DND-41 (cell line): ENCODE measurements around the gene KRTCAP2.

Experiments
- ATAC-seq: fragments of 200-7000 bp; cut with Tn5 transposase; 3 replicates; pipeline ENCODE4 v1.9.1; 2021; ENCODE audit warnings: low read depth; ENCODE audit not compliant: insufficient read depth
- DNase-seq: peaks from one replicate; pipeline ENCODE4 v3.0.0-alpha.2; 2020
- H2AFZ ChIP-seq: 2 replicates; pipeline ENCODE4 v1.6.0; 2012; ENCODE audit warnings: low read depth, low read length
- H3K27ac ChIP-seq: 2 replicates; pipeline ENCODE4 v1.5.1; 2012; ENCODE audit warnings: low read length, inconsistent platforms
- H3K27me3 ChIP-seq: fragments of 200-600 bp; sonication (generic); 2 replicates; pipeline ENCODE4 v1.6.0; 2012; ENCODE audit warnings: low read length, mild to moderate bottlenecking, inconsistent platforms; ENCODE audit not compliant: insufficient read depth, poor library complexity
- H3K36me3 ChIP-seq: 2 replicates; pipeline ENCODE4 v1.5.1; 2012; ENCODE audit warnings: low read length, inconsistent platforms; ENCODE audit not compliant: insufficient read depth
- H3K4me1 ChIP-seq: 2 replicates; pipeline ENCODE4 v1.5.1; 2012; ENCODE audit warnings: mild to moderate bottlenecking, low read length; ENCODE audit not compliant: insufficient read depth
- H3K4me2 ChIP-seq: 2 replicates; pipeline ENCODE4 v1.6.0; 2012; ENCODE audit warnings: mild to moderate bottlenecking, moderate library complexity, low read length, inconsistent platforms; ENCODE audit not compliant: insufficient read depth
- H3K4me3 ChIP-seq, 2 experiments: fragments of 200-600 bp in 1 of 2; shearing (Covaris generic) in 1 of 2; 2 replicates each; pipeline ENCODE4 v1.5.1; 2012 to 2016; ENCODE audit warnings: inconsistent platforms in 2 of 2, low read length in 2 of 2, mild to moderate bottlenecking in 2 of 2, low read depth in 1 of 2, moderate library complexity in 1 of 2
- H3K79me2 ChIP-seq: 2 replicates; pipeline ENCODE4 v1.6.0; 2012; ENCODE audit warnings: low read length, inconsistent platforms; ENCODE audit not compliant: insufficient read depth
- H3K9ac ChIP-seq: 2 replicates; pipeline ENCODE4 v1.6.0; 2012; ENCODE audit warnings: low read depth, mild to moderate bottlenecking, inconsistent platforms, low read length, moderate library complexity
- H3K9me3 ChIP-seq: 2 replicates; pipeline ENCODE4 v1.5.1; 2012; ENCODE audit warnings: low read length, moderate library complexity, mild to moderate bottlenecking, inconsistent platforms; ENCODE audit not compliant: insufficient read depth, severe bottlenecking
- H4K20me1 ChIP-seq: 2 replicates; pipeline ENCODE4 v1.6.0; 2012; ENCODE audit warnings: low read length; ENCODE audit not compliant: insufficient read depth
- EZH2 ChIP-seq: IDR thresholded peaks from 3 replicates; pipeline ENCODE4 v1.6.1; 2012; ENCODE audit warnings: borderline replicate concordance, low read depth, mild to moderate bottlenecking, moderate library complexity, low read length, inconsistent platforms; ENCODE audit not compliant: severe bottlenecking
- TF ChIP-seq, protein P1 (sequence below): IDR thresholded peaks from 2 replicates; pipeline ENCODE4 v1.5.1; 2012; ENCODE audit warnings: borderline replicate concordance, low read length, moderate library complexity, mild to moderate bottlenecking; ENCODE audit not compliant: poor library complexity, severe bottlenecking; ENCODE audit errors: extremely low read depth

The KRTCAP2 gene

DNA sequence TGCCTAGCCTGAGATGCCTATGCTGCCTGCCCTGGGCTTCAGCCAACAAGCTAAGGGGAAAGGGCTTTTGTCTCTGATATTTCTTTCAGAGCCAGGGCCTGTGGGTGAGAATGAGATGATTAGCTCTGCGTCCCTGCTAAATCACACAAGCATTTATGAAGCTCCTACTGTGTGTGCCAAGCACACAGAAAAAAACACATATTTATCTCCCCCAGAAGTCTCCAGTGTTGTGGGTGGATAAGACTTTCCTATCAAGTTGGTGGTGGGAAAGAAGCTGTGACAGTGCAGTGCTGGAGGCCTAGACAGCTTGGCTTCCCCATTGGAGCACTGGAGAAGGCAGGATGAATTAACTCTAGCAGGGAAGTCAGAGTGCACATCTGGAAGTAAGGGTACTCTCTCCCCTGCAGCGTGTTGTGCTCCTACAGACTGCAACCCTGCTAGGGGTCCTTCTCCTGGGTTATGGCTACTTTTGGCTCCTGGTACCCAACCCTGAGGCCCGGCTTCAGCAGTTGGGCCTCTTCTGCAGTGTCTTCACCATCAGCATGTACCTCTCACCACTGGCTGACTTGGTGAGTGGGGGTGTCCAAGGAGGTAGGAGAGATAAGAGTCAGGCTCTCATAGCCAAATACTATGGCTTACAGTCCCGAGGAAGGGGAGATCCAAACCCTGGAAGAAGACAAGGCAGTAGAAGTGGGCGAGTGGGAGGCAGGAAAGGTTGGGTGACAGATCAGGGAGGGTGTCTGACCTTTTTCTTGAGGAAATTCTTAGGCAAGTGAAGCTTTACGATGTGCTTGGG is 35.8 kb downstream of the KRTCAP2 start:
- Histone ChIP-seq H3K4me2 (peak overlapping the region; percentile 98), H3K9me3 (no peaks in the 10 kb centered on the region), H3K36me3 (peaks cover 19% of the 10 kb centered on the region), H3K27ac (peak overlapping the region; percentile 32), H3K9ac (peak overlapping the region; percentile 83), H3K79me2 (peaks cover 37% of the 10 kb centered on the region), H3K4me3 (peak overlapping the region in 1 of 2 experiments; percentile 90; a peak in 2 of 4 replicates), H2AFZ (no peak overlapping the region), H3K27me3 (no peaks in the 10 kb centered on the region), H3K4me1 (peaks cover 55% of the 10 kb centered on the region), H4K20me1 (peaks cover 11% of the 10 kb centered on the region; the same call in 1 of the 2 replicates)
- ATAC-seq: no peak
- TF ChIP-seq EZH2: no peak
- TF ChIP-seq, protein P1, sequence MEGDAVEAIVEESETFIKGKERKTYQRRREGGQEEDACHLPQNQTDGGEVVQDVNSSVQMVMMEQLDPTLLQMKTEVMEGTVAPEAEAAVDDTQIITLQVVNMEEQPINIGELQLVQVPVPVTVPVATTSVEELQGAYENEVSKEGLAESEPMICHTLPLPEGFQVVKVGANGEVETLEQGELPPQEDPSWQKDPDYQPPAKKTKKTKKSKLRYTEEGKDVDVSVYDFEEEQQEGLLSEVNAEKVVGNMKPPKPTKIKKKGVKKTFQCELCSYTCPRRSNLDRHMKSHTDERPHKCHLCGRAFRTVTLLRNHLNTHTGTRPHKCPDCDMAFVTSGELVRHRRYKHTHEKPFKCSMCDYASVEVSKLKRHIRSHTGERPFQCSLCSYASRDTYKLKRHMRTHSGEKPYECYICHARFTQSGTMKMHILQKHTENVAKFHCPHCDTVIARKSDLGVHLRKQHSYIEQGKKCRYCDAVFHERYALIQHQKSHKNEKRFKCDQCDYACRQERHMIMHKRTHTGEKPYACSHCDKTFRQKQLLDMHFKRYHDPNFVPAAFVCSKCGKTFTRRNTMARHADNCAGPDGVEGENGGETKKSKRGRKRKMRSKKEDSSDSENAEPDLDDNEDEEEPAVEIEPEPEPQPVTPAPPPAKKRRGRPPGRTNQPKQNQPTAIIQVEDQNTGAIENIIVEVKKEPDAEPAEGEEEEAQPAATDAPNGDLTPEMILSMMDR: no peak
- DNase-seq: no peak

DNA sequence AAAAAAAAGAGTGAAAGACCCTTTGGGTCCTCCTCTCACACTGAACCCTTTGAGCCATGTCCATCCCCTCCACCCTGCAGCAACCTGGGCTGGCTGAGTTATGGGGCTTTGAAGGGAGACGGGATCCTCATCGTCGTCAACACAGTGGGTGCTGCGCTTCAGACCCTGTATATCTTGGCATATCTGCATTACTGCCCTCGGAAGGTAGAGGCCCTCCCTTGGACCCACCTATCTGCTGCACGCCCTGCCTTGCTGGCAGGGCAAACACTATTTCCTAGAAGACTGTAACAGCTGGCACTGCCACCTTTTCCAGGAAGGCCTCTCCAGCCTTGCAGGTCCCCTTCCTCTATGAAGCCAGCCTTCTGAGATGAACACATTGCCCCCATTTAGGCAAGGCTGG is 36.4 kb downstream of the KRTCAP2 start:
- peak overlapping the region; percentile 83; the same call in 1 of the 2 replicates for H3K9ac ChIP-seq
- no peak for TF ChIP-seq EZH2
- TF ChIP-seq, protein P1: no peak
- no peak overlapping the region for H2AFZ ChIP-seq
- H3K27me3 ChIP-seq: no peaks in the 10 kb centered on the region
- H3K27ac ChIP-seq: peak overlapping the region; percentile 32
- DNase-seq (peak; percentile 72), ATAC-seq (peak; percentile 27)
- peaks cover 19% of the 10 kb centered on the region for H3K36me3 ChIP-seq
- H3K9me3 ChIP-seq: no peaks in the 10 kb centered on the region
- H4K20me1 ChIP-seq: peaks cover 11% of the 10 kb centered on the region; the same call in 1 of the 2 replicates
- H3K4me1 ChIP-seq: peaks cover 55% of the 10 kb centered on the region
- peak overlapping the region; percentile 98 for H3K4me2 ChIP-seq
- H3K4me3 ChIP-seq: peak overlapping the region in 1 of 2 experiments; percentile 90; a peak in 2 of 4 replicates
- H3K79me2 ChIP-seq: peaks cover 37% of the 10 kb centered on the region

DNA sequence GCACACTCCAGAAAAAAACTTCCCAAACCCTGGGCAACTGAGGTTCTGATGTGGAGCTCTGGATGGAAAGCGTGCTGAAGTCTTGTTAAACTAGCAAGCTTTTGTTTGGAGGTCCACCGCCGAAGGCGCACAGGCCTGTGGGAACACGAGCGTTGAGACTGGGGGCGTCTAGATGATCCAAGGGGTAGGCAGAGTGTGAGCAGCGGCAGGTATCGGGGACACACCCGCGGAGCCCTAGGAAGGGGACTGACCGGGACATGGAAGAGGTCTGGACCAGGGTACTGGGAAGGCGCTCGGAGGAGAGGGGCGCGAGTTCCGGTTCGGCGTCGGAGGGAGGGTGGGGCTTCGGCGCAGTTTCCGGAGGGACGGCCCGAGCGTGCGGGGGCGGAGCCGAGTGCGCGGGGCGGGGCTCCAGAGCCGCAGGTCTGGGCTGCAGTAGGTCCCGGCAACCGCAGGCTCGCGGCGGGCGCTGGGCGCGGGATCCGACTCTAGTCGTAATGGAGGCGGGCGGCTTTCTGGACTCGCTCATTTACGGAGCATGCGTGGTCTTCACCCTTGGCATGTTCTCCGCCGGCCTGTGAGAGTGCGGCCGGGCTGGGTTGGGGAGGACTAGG is 37.6 kb downstream of the KRTCAP2 start, which contains the start of gene SLC50A1:
TSS of gene SLC50A1 (plus strand) at position 438 of the 614 bp plus-strand sequence. CDS start at position 498, 60 bp downstream.
- peak within 1 kb of the TSS; percentile 98 for H3K4me2 ChIP-seq
- peak within 1 kb of the TSS; percentile 96 for H2AFZ ChIP-seq
- TF ChIP-seq, protein P1: peak; percentile 8
- no peak for TF ChIP-seq EZH2
- H3K27me3 ChIP-seq: no peaks in the 10 kb centered on the region
- peak; percentile 93 for DNase-seq
- H3K79me2 ChIP-seq: peaks cover 37% of the 10 kb centered on the region
- H4K20me1 ChIP-seq: peaks cover 11% of the 10 kb centered on the region; the same call in 1 of the 2 replicates
- peak within 1 kb of the TSS; percentile 93 for H3K27ac ChIP-seq
- H3K9me3 ChIP-seq: no peaks in the 10 kb centered on the region
- peak within 1 kb of the TSS; percentile 83 for H3K9ac ChIP-seq
- peak; percentile 81 for ATAC-seq
- peaks cover 19% of the 10 kb centered on the region for H3K36me3 ChIP-seq
- H3K4me1 ChIP-seq: peaks cover 50% of the 10 kb centered on the region
- H3K4me3 ChIP-seq: peak within 1 kb of the TSS; percentile 81 to 90
